NCI-H1105 treated with DMSO at 0.1 percent for 48 hours (cell line): ENCODE data around the gene LRBA.
"Not testable (repeated sequence)": the region's sequence is repeated elsewhere in the genome, so short reads cannot be mapped to it uniquely, and the experiment has no call there.

Experiments used
- DNase-seq: peaks from one replicate; lab custom pipeline; 2025; lab: John Stamatoyannopoulos, UW

Gene LRBA

GRCh38 chr4:150742930-150743329, 272.2 kb downstream of the LRBA start:
- not testable (repeated sequence) for DNase-seq

DNA sequence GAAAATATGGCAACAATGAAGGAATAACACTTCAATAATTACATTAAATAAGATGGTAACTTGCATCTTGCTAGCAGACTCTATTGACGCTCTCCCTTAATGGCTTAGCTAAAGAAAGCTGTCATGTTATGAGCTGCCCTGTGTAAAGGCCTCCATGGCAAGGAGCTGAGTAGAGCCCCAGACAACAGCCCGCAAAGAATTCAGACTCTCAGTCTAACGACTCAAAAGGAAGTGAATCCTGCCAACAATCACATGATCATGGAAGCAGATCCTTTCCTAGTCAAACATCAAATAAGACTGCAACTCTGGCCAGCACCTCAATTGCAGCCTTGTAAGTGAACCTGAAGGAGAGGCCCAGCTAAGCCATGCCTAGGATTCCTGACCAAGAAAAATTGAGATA, 275.5 kb downstream of the LRBA start:
- no peak for DNase-seq

DNA sequence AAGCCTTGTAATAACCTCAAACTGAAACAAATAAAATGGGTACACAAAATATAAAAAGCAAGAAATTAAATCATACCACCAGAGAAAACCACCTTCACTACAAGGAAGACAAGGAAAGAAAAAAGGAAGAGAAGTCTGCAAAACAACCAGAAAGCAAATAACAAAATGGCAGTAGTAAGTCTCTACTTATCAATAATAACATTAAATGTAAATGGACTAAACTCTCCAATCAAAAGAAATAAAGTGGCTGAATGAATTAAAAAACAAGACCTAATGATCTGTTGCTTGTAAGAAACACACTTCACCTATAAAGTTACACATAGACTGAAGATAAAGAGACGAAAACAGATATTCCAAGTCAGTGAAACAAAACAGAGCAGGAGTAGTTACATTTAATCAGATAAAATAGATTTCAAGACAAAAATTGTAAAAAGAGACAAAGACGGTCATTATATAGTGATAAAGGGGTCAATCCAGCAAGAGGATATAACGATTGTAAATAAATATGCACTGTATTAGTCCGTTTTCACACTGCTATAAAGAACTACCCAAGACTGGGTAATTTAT, 289.0 kb downstream of the LRBA start:
- no peak for DNase-seq

GRCh38 chr4:150723727-150724411, 291.2 kb downstream of the LRBA start:
- no peak for DNase-seq

DNA sequence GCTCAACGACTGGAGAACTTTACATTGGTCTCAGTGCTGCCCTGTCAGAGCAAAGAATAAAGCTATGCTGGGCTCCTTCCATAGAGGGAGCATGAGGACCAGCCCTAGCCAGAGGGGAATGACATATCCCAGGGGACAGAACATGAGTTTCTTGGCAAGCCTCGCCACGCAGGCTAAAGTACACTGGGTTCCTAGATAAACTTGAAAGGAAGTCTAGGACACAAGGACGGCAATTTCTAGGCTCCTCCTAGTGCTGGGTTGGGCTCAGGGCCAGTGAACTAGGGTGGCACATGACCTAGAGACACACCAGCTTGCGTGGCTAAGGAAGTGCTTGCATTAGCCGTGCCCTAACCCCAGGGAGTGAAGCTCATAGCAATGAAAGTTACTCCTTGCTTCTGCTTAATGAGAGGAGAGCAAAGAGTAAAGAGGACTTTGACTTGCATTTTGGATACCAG, 292.1 kb downstream of the LRBA start:
- no peak for DNase-seq

DNA sequence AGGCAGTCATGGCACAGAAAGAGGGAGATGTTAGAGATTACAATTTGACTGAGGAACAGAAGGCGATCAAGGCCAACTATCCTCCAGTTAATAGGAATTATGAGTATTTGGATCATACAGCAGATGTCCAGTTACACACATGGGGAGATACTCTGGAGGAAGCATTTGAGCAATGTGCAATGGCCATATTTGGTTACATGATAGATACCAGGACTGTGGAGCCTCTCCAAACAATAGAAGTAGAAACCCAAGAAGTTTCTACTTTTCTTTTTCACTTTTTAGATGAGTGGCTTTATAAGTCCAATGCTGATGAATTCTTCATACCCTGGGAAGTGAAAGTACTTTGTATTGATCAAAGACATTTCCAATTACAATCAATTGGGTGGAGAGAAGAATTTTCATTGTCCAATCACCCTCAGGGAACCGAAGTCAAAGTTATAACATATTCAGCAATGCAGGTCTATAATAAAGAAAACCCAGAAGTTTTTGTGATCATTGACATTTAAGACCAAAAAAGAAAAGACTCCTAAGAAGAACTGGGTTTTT, 294.0 kb downstream of the LRBA start:
- no peak for DNase-seq

GRCh38 chr4:150717952-150718351, 297.1 kb downstream of the LRBA start:
- DNase-seq: no peak

DNA sequence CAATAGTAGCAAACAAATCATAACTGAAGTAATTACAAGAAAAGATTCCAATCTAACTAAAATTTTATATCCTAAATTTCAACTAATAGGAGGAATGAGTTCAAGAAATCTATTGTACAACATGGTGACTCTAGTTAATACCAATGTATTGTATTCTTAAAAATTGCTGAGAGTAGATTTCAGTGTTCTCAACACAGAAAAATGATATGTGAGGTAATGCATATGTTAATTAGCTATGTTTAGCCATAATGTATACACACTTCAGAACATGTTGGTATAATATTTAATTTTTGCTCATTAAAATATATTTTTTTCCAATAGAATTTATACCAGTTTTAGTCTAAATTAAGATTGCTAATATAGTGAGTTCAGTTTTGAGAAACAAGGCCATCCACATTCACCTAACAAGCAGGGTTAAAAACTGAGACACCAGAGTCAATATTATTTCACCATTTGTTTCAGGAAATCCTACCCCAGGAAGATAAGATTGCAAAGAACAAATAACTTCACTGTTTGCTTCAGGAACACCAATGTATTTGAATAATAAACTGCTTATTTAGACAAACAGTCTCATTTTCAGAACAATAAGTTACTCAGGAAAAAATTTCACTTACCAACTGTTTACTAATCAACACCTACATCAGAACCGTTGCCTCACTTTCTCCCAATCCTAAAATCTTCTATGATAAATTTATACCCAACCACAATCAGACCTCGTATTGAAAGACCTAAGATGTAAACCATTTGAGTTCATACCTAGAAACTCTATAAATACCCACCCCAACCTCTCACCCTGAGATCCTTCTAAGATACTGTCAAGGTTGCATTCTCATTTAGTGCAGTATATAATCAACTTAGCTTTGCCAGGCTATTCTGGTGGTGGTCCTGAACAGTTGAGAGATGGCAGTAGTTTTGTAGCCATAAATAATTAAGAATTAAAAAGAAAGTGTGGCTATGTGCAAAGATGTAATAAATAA, 300.3 kb downstream of the LRBA start:
- no peak for DNase-seq

GRCh38 chr4:150713251-150713650, 301.8 kb downstream of the LRBA start:
- DNase-seq: no peak

DNA sequence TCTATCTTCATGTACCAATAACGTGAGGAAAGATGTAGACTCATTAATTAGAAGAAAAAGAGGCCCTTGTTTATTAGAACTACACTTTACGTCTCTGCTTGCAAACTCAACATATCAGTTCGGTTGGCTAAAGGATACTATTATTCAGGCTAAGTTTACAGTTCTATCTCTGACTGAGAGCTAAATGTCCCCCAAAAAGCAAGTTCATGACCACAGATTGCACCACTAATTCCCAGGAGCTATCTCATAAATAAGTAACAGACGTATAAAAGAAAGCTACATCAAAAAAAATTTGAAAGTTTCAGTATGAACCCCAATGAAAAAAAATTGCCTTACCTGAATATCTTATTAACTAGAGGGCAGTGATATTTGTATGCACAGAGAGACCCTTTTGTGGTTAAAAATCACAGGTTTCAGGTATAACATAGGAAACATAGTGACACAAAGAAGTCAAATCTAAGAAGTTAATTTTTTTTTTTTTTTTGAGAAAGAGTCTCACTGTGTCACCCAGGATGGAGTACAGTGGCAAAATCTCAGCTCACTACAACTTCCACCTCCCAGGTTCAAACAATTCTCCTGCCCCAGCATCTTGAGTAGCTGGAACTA, 304.2 kb downstream of the LRBA start:
- no peak for DNase-seq

- no peak for DNase-seq
Observed at GRCh38 chr4:150708004-150708403, 307.1 kb downstream of the LRBA start.

DNA sequence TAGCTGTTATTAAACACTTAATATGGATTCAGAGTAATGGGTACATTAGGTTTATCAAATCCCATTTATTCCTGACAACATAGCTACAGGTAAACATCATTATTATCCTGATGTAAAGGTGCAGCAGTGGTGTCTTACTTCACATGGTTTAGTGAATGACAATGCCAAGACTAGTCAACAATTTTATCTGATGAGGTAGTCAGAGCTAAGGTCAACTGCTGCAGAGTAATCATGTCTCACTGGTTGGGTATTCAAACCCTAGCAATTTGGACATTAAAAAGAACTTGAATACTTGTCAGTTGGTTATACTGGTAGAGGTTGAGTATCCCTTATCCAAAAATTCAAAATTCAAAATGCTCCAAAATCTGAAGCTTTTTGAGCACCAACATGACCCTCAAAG, 315.5 kb downstream of the LRBA start:
- no peak for DNase-seq

DNA sequence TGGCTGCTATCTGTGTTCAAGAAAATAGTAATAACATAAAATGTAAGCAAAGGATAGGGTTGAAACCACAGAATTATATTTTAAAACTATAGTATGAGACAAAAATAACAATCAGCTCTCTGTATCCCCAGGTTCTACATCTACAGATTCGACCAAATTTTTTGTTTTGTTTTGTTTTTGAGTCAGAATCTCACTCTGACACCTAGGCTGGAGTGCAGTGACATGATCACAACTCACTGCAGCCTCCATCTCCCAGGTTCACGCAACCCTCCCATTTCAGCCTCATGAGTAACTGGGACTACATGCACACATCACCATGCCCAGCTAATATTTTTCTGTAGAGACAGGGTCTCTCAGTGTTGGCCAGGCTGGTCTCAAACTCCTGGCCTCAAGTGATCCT, 319.9 kb downstream of the LRBA start:
- DNase-seq: no peak

- no peak for DNase-seq
Observed at GRCh38 chr4:150694438-150694837, 320.6 kb downstream of the LRBA start.

GRCh38 chr4:150683775-150684350, 331.2 kb downstream of the LRBA start:
- DNase-seq: no peak

- peak; percentile 59 for DNase-seq
Observed at GRCh38 chr4:150682126-150682525, 333.0 kb downstream of the LRBA start.

DNA sequence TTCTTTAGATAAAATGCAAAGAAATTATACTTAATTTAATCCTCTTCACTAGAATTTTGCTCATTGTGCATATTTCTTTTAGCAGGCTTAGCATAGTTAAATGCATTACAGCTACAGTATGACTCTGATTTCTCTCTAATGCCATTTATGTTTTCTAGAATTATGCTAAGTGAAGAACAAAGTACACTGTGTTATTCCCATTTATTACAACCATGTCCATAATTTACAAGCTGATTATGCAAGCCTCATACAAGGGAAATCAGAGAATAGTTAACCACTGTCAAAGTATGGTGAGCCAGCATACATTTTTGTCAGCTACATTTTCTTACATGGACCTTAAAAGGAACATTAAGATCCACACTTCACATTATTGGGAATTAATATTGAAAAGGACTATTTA, 334.0 kb downstream of the LRBA start:
- DNase-seq: no peak

GRCh38 chr4:150680651-150681050, 334.4 kb downstream of the LRBA start:
- no peak for DNase-seq

DNA sequence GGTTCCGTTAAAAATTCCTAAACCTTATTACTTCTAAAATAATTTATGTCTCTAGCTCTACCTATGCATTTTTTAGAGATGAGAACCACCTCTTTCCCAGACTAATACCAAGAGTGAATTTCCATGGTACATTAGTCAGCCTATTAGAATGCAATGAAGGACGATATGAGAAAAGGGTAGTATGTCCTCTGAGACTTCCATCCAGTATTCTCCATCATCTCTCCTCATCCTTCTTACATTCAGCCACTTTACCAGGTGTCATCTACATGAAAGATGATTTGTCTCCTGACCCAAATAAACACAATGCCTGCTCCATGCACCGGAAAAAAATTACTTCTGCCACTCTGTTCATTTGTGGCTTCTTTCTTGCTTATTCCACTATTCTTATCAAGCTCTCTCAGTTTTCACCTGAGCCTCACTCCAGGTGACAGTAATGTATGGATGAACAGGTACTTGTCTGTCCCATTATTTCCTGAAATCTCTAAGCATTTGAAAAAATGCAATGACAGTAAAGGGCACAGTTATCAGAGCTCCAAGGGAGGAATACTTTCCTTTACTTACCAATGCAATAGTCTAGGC, 335.2 kb downstream of the LRBA start:
- no peak for DNase-seq

DNA sequence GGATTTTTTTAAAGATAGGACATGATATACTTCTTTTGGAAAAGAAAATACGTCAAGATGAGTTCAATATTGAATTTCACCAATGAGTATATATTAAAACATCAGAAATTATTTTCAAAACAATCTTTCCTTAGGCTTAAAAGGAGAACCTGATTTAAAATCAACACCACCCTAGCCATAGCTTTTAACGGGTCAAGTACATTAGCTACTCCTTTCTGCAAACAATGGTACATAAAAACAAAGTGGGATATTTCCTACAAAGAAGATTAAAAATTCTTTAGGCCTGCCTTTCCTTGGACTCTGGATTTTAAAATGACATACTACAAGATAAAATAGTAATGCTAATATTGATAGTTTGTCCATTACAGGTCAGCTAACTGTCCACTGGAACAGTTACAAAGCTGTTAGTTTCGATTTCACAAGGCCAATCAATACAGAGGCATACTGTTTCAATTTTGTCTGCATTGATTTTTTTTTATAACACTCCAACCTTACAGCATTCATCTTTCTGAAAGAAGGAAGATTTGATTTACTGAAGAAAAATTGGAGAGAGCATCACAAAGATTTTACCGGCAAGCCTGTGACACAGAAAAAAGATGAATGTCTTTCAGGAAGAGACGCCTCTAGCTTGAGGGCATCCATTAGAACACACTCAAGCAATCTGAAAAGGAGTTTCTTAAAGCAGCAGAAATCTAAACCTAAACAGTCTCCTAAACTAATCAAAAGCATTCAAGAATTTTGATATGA, 335.9 kb downstream of the LRBA start:
- no peak for DNase-seq

GRCh38 chr4:150673793-150674192, 341.3 kb downstream of the LRBA start:
- DNase-seq: no peak
